NCI-H2081 treated with DMSO at 0.1 percent for 48 hours (cell line): Measurements from ENCODE around the gene CDK5.
"Not testable (repeated sequence)": the region's sequence is repeated elsewhere in the genome, so short reads cannot be mapped to it uniquely, and the experiment has no call there.

Experiments used
- DNase-seq: peaks from one replicate; lab custom pipeline; 2025; lab: John Stamatoyannopoulos, UW

CDK5 gene

GRCh38 chr7:151056666-151057505 lies 811 bp downstream of the CDK5 start:
- no peak for DNase-seq

- DNase-seq: no peak
Observed at GRCh38 chr7:151056283-151056665, 1.4 kb downstream of the CDK5 start.

- DNase-seq: no peak
Observed at GRCh38 chr7:151053751-151054150, 3.9 kb downstream of the CDK5 start.

- DNase-seq: no peak
Observed at GRCh38 chr7:151053096-151053495, 4.6 kb downstream of the CDK5 start.

GRCh38 chr7:151051108-151051507 lies 6.6 kb downstream of the CDK5 start:
- no peak for DNase-seq

- no peak for DNase-seq
Observed at GRCh38 chr7:151048911-151049463, 8.7 kb downstream of the CDK5 start.

- no peak for DNase-seq
Observed at GRCh38 chr7:151047976-151048815, 9.5 kb downstream of the CDK5 start, which contains the start of gene ASIC3. TSS of gene ASIC3 (plus strand) at chr7:151048531. CDS start at chr7:151048886, 355 bp downstream.

- DNase-seq: no peak
Observed at GRCh38 chr7:151046603-151047573, 10.8 kb downstream of the CDK5 start.

- DNase-seq: no peak
Observed at GRCh38 chr7:151045967-151046366, 11.7 kb downstream of the CDK5 start.

GRCh38 chr7:151045262-151045661 lies 12.4 kb downstream of the CDK5 start:
- DNase-seq: no peak

GRCh38 chr7:151043959-151044358 lies 13.7 kb downstream of the CDK5 start:
- DNase-seq: no peak

- not testable (repeated sequence) for DNase-seq
Observed at GRCh38 chr7:151043449-151043848, 14.2 kb downstream of the CDK5 start.

- no peak for DNase-seq
Observed at GRCh38 chr7:151040616-151041375, 16.9 kb downstream of the CDK5 start.

- no peak for DNase-seq
Observed at GRCh38 chr7:151039850-151040548, 17.7 kb downstream of the CDK5 start.

GRCh38 chr7:151038951-151039849 lies 18.5 kb downstream of the CDK5 start:
- no peak for DNase-seq

GRCh38 chr7:151035902-151036301 lies 21.8 kb downstream of the CDK5 start:
- DNase-seq: no peak

GRCh38 chr7:151035026-151035717 lies 22.5 kb downstream of the CDK5 start:
- no peak for DNase-seq

- DNase-seq: no peak
Observed at GRCh38 chr7:151034312-151035025, 23.2 kb downstream of the CDK5 start.
